ENCODE measurements around the gene PLN.

The PLN gene

GRCh38 chr6:118542184-118542952 lies 5.7 kb upstream of the PLN start:
- DNase-seq = no peak

GRCh38 chr6:118544105-118544504 lies 4.0 kb upstream of the PLN start:
- DNase-seq = no peak

GRCh38 chr6:118546164-118546879 lies 1.8 kb upstream of the PLN start:
- DNase-seq = no peak

GRCh38 chr6:118546880-118547218 lies 1.2 kb upstream of the PLN start:
- DNase-seq = no peak

GRCh38 chr6:118548613-118549012 lies 517 bp downstream of the PLN start:
- DNase-seq = no peak

GRCh38 chr6:118551063-118552053 lies 3.3 kb downstream of the PLN start:
- DNase-seq = peak; percentile 11

GRCh38 chr6:118553132-118553531 lies 5.0 kb downstream of the PLN start:
- DNase-seq = no peak

- no peak for DNase-seq
These were observed 6.6 kb downstream of the PLN start for GRCh38 chr6:118554698-118555097.

GRCh38 chr6:118558464-118559217 lies 10.5 kb downstream of the PLN start:
- no peak for DNase-seq

- DNase-seq = no peak
These were observed 11.6 kb downstream of the PLN start for GRCh38 chr6:118559659-118560058.

GRCh38 chr6:118562248-118562647 lies 14.2 kb downstream of the PLN start:
- no peak for DNase-seq

- DNase-seq = no peak
These were observed 14.9 kb downstream of the PLN start for GRCh38 chr6:118562959-118563358.

- DNase-seq = peak; percentile 3
These were observed 17.3 kb downstream of the PLN start for GRCh38 chr6:118565311-118565960.

- DNase-seq = no peak
These were observed 19.9 kb downstream of the PLN start for GRCh38 chr6:118567974-118568373.

- no peak for DNase-seq
These were observed 21.4 kb downstream of the PLN start for GRCh38 chr6:118569498-118569897.

- no peak for DNase-seq
These were observed 23.0 kb downstream of the PLN start for GRCh38 chr6:118571121-118571520.

- DNase-seq = no peak
These were observed 26.2 kb downstream of the PLN start for GRCh38 chr6:118574051-118574865.

GRCh38 chr6:118577972-118578371 lies 29.9 kb downstream of the PLN start:
- DNase-seq = no peak

GRCh38 chr6:118578617-118579016 lies 30.5 kb downstream of the PLN start:
- DNase-seq = no peak

GRCh38 chr6:118579786-118580185 lies 31.7 kb downstream of the PLN start:
- DNase-seq = no peak

Data from NCI-H2107 (cell line).